AML-193 (cell line): ENCODE data around the gene PTGDS.

Experiments
- DNase-seq, 2 experiments: peaks; one replicate each; lab custom pipeline; 2025; lab: John Stamatoyannopoulos, UW

PTGDS gene

DNA sequence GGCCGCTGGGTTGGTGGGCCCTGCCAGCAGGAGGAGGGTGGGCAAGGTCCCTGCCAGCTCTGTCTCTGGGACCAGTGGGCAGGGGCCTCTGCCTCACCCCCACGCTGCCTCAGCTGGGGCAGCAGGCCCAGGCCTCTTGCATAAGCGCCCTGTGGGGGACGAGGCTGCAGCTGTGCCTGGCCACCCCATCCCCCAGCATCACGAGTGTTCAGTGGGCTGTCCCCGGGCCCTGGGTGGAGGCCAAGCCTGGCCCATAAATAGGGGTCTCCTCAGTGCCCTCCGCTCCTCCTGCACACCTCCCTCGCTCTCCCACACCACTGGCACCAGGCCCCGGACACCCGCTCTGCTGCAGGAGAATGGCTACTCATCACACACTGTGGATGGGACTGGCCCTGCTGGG, at the start of gene PTGDS:
PTGDS (plus strand) TSS at position 282 of the 400 bp plus-strand sequence; CDS start at position 357, 75 bp downstream.
- no peak for DNase-seq

- DNase-seq: no peak
Observed at GRCh38 chr9:136928591-136928990, 48.7 kb upstream of the PTGDS start.

GRCh38 chr9:136930014-136930413, 47.3 kb upstream of the PTGDS start:
- DNase-seq: no peak

GRCh38 chr9:136931611-136932130, 45.6 kb upstream of the PTGDS start:
- no peak for DNase-seq

GRCh38 chr9:136934277-136934676, 43.0 kb upstream of the PTGDS start:
- DNase-seq: no peak

DNA sequence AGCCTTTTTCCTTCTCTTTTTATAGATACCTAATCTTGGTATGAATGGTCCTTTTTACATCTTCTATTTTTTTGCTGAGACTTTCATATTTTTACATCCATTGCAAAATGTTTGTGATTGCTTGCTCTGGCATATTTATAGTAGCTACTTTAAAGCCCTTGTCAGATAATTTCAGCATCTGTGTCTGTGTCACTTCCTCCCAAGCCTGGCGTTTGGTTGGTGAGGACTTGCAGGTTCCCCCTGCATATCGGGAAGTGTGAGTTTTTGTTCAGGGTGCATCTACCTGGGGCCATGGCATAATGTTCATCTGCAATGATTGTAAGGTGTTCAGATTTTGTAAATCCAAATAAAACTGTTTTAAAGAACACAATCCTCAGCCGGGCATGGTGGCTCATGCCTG, 41.7 kb upstream of the PTGDS start:
- no peak for DNase-seq

DNA sequence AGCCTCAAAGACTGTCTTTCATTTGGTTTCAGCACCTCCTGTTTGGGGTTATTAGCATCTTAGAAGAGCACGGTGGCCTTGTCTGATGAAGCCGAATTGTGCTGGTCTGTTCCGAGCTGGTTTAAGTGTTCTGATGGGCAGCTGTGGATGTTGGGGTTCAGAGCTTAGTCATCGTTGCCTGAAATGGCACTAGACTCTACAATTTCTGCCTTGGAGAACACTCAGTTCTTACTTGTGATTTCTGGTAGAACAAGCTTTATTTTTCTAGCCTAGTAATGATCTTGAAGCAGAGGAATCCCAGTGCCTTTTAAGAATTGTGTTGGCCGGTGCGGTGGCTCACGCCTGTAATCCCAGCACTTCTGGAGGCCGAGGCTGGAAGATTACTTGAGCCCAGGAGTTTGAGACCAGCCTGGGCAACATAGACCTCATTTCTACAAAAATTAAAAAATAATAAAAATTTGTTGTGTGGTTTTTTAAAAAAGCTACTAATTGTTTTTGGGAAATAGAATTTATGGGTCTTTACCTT, 40.6 kb upstream of the PTGDS start:
- no peak for DNase-seq

GRCh38 chr9:136937186-136938001, 39.9 kb upstream of the PTGDS start:
- no peak for DNase-seq

DNA sequence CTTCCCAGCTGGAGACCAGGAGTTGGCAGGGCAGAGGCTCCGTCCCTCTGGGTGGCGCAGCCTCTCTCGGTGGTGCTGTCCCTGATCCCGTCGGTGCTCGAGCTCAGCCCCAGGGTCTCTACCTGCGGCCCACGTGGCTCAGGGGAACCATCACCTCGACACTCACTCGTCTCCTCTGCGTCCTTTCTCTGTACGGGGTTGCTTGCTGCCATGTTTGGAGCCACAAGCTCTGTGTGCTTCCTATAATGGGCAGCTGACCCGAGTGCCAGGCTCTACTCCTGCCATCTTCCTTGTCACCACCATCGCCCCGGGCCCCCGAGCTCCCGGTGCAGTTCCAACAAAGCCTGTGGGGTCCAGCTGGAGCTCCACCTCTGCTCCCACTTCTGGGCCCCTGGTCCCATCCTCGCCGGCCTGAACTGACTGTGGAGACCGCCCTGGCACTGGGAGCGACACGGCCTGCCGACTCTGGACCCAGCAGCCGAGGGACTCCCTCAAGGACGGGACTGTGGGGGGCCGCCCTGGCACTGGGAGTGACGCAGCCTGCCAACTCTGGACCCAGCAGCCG, 37.8 kb upstream of the PTGDS start:
- no peak for DNase-seq

- no peak for DNase-seq
Observed at GRCh38 chr9:136939996-136940525, 37.2 kb upstream of the PTGDS start.

GRCh38 chr9:136940526-136941230, 36.6 kb upstream of the PTGDS start:
- DNase-seq: no peak

GRCh38 chr9:136941231-136942111, 35.8 kb upstream of the PTGDS start:
- DNase-seq: no peak

DNA sequence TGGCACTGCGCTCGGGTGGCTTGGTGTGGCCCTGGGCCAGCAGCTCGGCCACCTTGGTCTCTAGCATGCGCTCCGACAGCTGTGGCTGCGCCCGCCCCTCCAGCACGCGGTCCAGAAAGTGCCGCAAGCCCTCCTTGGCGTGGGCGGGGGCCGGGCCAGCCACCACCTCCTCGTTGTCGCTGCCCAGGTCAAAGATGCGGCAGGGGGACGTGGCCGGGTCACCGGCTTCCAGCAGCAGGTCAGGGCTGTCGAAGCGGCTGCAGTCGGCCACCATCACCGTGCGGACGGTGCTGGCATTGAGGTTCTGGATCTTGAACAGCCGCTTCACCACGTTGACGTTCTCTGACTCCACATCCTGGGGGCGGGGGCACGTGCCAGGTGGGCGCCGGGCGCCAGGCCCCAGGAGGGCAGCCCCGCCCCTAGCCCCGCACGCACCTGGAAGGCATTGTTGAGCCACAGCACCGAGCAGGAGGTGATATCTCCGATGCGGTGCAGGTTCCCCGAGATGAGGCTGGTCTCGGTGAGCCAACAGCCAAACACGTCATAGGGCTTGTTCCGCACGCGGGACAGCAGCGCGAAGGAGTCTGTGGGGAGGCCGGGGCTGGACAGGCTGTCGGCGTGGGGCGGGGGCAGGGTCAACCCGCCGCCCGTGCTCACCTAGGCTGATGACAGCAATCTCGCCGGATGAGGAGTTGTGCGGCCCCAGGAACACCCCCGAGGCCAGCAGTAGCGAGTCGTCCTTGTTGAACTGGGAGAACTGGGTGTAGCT, 35.0 kb upstream of the PTGDS start:
- no peak for DNase-seq

- no peak for DNase-seq
Observed at GRCh38 chr9:136942881-136943230, 34.4 kb upstream of the PTGDS start.

- DNase-seq: peak; percentile 7 to 9
Observed at GRCh38 chr9:136943291-136944211, 33.8 kb upstream of the PTGDS start.

- DNase-seq: peak in 1 of 2 experiments; percentile 39
Observed at GRCh38 chr9:136944212-136944518, 33.1 kb upstream of the PTGDS start.

GRCh38 chr9:136944519-136945332, 32.6 kb upstream of the PTGDS start, which contains the start of the genes C8G and FBXW5:
Gene C8G, plus strand, starts transcription at chr9:136945243. Its CDS starts 78 bp downstream, at chr9:136945321.
Gene FBXW5, minus strand, starts transcription at chr9:136944738. Its CDS starts 655 bp downstream, at chr9:136944083.
- DNase-seq: peak; percentile 82 to 87
